ENCODE data around the gene MTNR1A. TPM values are rescaled to one million over a fixed set of nuclear protein-coding genes. Genes with fewer than 3 reads are reported as not detected.

Gene MTNR1A
- polyA plus RNA-seq = under 1 TPM in 2 of 4 donors, not detected in 2; 0.15 to 0.24 TPM
- long read RNA-seq, donor 1 = 0 reads
- long read RNA-seq, donor 2 = 0 reads
- long read RNA-seq, donor 3 = 0 reads
- long read RNA-seq, donor 4 = 0 reads
- long read RNA-seq, donor 5 = 0 reads
- long read RNA-seq, donor 6 = 0 reads
- long read RNA-seq, donor 7 = 0 reads
- long read RNA-seq, donor 8 = 0 reads
- long read RNA-seq, donor 9 = 0 reads
- long read RNA-seq, donor 10 = 0 reads

GRCh38 chr4:186554914-186555827 lies at the start of gene MTNR1A:
Gene MTNR1A (minus strand): TSS chr4:186555567. CDS start chr4:186555365, 202 bp downstream.
- WGBS, 3 donors = 4 to 10% (median 7%) methylated on average over 46 to 91 of the region's 91 CpGs
- DNase-seq = peak in 1 of 2 donors; percentile 60
- H3K4me3 ChIP-seq (ENCODE audit: low read depth in 1 of 3, low read length in 3 of 3) = peak within 1 kb of the TSS; percentile 4 to 35 (median 34)
- H3K36me3 ChIP-seq (ENCODE audit: control insufficient read depth in 3 of 3, insufficient read depth in 2 of 3, low read depth in 1 of 3, low read length in 3 of 3) = no peaks in the 10 kb centered on the region
- no peak within 1 kb of the TSS for H3K27ac ChIP-seq (ENCODE audit: low read depth in 1 of 3, low read length in 2 of 3)
- H3K9me3 ChIP-seq (ENCODE audit: control insufficient read depth in 2 of 2, insufficient read depth in 1 of 2, low read depth in 1 of 2, low read length in 1 of 2) = peaks cover 0 to 3% of the 10 kb centered on the region in 2 donors
- no peak for FAIRE-seq
- H3K27me3 ChIP-seq (ENCODE audit: control insufficient read depth in 3 of 3, insufficient read depth in 3 of 3, low read length in 3 of 3) = peaks cover 0 to 12% (median 8%) of the 10 kb centered on the region in 3 donors
- H3K4me1 ChIP-seq (ENCODE audit: control insufficient read depth in 3 of 3, insufficient read depth in 2 of 3, low read depth in 1 of 3, low read length in 2 of 3) = peaks cover 0 to 2% (median 0%) of the 10 kb centered on the region in 3 donors

DNA sequence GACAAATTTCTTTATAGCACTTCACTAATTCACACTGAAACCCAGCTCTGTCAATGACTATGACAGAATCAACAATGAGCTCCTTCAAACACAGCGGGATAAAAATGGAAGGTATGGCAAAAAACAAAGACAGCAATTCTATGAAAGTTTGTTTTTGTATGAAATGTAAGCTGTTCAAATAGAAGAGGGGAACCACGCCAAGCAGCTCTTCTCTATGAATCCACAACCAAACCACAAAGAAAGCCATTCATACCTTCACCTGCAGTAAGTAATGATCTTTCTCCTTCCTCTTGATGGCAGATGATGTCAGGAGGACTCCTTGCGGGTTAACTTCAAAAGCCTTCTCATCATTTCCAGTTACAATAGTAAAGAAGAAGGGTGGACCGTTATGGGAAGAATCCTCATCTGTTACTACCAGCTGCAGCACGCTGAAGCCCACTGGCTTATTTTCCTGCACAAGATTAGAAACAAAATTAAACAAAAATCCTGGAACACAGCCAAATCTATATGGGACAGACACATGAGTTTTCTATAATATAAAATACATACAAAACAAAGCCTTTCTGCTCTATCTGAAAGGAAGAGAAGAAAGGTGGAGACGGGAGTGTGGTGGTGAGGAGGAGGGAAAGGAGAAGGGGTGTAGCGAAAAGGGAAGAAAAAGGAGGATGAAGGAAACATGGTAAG lies 48.9 kb upstream of the MTNR1A start:
- H3K27me3 ChIP-seq (ENCODE audit: control insufficient read depth in 3 of 3, insufficient read depth in 3 of 3, low read length in 3 of 3) = no peaks in the 10 kb centered on the region
- H3K27ac ChIP-seq (ENCODE audit: low read depth in 1 of 3, low read length in 2 of 3) = no peak overlapping the region
- no peaks in the 10 kb centered on the region for H3K4me1 ChIP-seq (ENCODE audit: control insufficient read depth in 3 of 3, insufficient read depth in 2 of 3, low read depth in 1 of 3, low read length in 2 of 3)
- H3K36me3 ChIP-seq (ENCODE audit: control insufficient read depth in 3 of 3, insufficient read depth in 2 of 3, low read depth in 1 of 3, low read length in 3 of 3) = peaks cover 17 to 61% (median 42%) of the 10 kb centered on the region in 3 donors
- WGBS, 3 donors = 75 to 89% (median 85%) methylated on average over 7 of the region's 7 CpGs
- DNase-seq = no peak
- no peaks in the 10 kb centered on the region for H3K9me3 ChIP-seq (ENCODE audit: control insufficient read depth in 2 of 2, insufficient read depth in 1 of 2, low read depth in 1 of 2, low read length in 1 of 2)
- no peak for FAIRE-seq
- H3K4me3 ChIP-seq (ENCODE audit: low read depth in 1 of 3, low read length in 3 of 3) = no peak overlapping the region

- Histone ChIP-seq H3K27me3 (ENCODE audit: control insufficient read depth in 3 of 3, insufficient read depth in 3 of 3, low read length in 3 of 3) (no peaks in the 10 kb centered on the region), H3K27ac (ENCODE audit: low read depth in 1 of 3, low read length in 2 of 3) (no peak overlapping the region), H3K4me1 (ENCODE audit: control insufficient read depth in 3 of 3, insufficient read depth in 2 of 3, low read depth in 1 of 3, low read length in 2 of 3) (no peaks in the 10 kb centered on the region), H3K36me3 (ENCODE audit: control insufficient read depth in 3 of 3, insufficient read depth in 2 of 3, low read depth in 1 of 3, low read length in 3 of 3) (peaks cover 12 to 62% (median 37%) of the 10 kb centered on the region in 3 donors), H3K4me3 (ENCODE audit: low read depth in 1 of 3, low read length in 3 of 3) (no peak overlapping the region), H3K9me3 (ENCODE audit: control insufficient read depth in 2 of 2, insufficient read depth in 1 of 2, low read depth in 1 of 2, low read length in 1 of 2) (no peaks in the 10 kb centered on the region)
- 88 to 94% (median 94%) methylated on average over 9 of the region's 9 CpGs for WGBS, 3 donors
- no peak for DNase-seq
- no peak for FAIRE-seq
These were observed 47.6 kb upstream of the MTNR1A start for GRCh38 chr4:186602978-186603377.

- Histone ChIP-seq H3K27ac (ENCODE audit: low read depth in 1 of 3, low read length in 2 of 3) (no peak overlapping the region), H3K4me1 (ENCODE audit: control insufficient read depth in 3 of 3, insufficient read depth in 2 of 3, low read depth in 1 of 3, low read length in 2 of 3) (no peaks in the 10 kb centered on the region), H3K9me3 (ENCODE audit: control insufficient read depth in 2 of 2, insufficient read depth in 1 of 2, low read depth in 1 of 2, low read length in 1 of 2) (no peaks in the 10 kb centered on the region), H3K4me3 (ENCODE audit: low read depth in 1 of 3, low read length in 3 of 3) (no peak overlapping the region), H3K36me3 (ENCODE audit: control insufficient read depth in 3 of 3, insufficient read depth in 2 of 3, low read depth in 1 of 3, low read length in 3 of 3) (peaks cover 9 to 53% (median 27%) of the 10 kb centered on the region in 3 donors), H3K27me3 (ENCODE audit: control insufficient read depth in 3 of 3, insufficient read depth in 3 of 3, low read length in 3 of 3) (no peaks in the 10 kb centered on the region)
- no peak for DNase-seq
- no peak for FAIRE-seq
- 90 to 96% (median 94%) methylated on average over 10 of the region's 10 CpGs for WGBS, 3 donors
These were observed 44.1 kb upstream of the MTNR1A start for GRCh38 chr4:186599483-186599882.

DNA sequence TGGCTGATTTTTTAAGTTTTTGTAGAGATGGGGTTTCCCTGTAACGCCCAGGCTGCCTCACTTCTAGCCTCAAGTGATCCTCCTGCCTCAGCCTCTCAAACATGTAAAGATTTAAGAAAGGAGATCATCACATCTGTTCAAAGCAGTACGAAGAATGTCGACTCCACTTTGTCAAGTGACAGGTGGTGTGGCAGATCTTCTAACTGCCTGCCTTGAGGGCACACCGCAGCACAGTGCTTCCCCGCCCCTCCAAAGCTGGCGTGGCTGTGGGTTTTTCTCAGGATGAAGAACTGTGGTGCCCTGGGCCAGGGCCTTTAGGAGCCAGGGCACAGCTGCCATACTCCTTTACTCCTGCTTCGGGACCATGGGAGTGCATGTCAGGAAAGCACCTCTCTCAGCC lies 43.3 kb upstream of the MTNR1A start:
- Histone ChIP-seq H3K4me1 (ENCODE audit: control insufficient read depth in 3 of 3, insufficient read depth in 2 of 3, low read depth in 1 of 3, low read length in 2 of 3) (no peaks in the 10 kb centered on the region), H3K4me3 (ENCODE audit: low read depth in 1 of 3, low read length in 3 of 3) (no peak overlapping the region), H3K27ac (ENCODE audit: low read depth in 1 of 3, low read length in 2 of 3) (no peak overlapping the region), H3K36me3 (ENCODE audit: control insufficient read depth in 3 of 3, insufficient read depth in 2 of 3, low read depth in 1 of 3, low read length in 3 of 3) (peaks cover 9 to 55% (median 27%) of the 10 kb centered on the region in 3 donors), H3K9me3 (ENCODE audit: control insufficient read depth in 2 of 2, insufficient read depth in 1 of 2, low read depth in 1 of 2, low read length in 1 of 2) (no peaks in the 10 kb centered on the region), H3K27me3 (ENCODE audit: control insufficient read depth in 3 of 3, insufficient read depth in 3 of 3, low read length in 3 of 3) (no peaks in the 10 kb centered on the region)
- FAIRE-seq (no peak), DNase-seq (no peak)
- WGBS, 3 donors = 93 to 96% (median 94%) methylated on average over 7 of the region's 7 CpGs

DNA sequence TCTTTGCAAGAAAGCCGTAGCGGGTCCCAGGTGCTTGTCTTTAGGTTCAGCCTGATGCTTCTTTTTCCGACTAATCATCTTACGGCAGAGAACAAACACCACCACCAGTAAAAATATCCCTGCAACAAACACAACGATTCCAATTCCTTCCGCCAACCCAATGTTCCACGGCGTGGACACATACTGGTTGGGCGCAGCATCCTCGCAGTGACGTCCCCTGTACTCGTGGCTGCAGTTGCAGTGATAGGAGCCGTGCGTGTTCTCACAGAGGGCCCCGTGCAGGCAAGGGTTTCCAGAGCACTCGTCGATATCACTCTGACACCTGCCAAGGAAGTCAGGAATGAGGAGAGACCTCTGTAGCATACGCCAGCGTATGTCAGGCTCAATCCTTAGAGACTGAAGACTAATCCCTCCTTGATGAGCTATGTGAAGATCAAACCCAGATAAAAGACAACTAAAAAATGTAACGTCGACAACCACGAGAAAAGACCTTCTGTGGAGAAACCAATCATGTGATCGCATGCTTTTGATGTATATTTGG lies 41.6 kb upstream of the MTNR1A start:
- DNase-seq (no peak), FAIRE-seq (no peak)
- Histone ChIP-seq H3K4me3 (ENCODE audit: low read depth in 1 of 3, low read length in 3 of 3) (no peak overlapping the region), H3K36me3 (ENCODE audit: control insufficient read depth in 3 of 3, insufficient read depth in 2 of 3, low read depth in 1 of 3, low read length in 3 of 3) (peaks cover 3 to 56% (median 27%) of the 10 kb centered on the region in 3 donors), H3K27ac (ENCODE audit: low read depth in 1 of 3, low read length in 2 of 3) (no peak overlapping the region), H3K9me3 (ENCODE audit: control insufficient read depth in 2 of 2, insufficient read depth in 1 of 2, low read depth in 1 of 2, low read length in 1 of 2) (no peaks in the 10 kb centered on the region), H3K27me3 (ENCODE audit: control insufficient read depth in 3 of 3, insufficient read depth in 3 of 3, low read length in 3 of 3) (no peaks in the 10 kb centered on the region), H3K4me1 (ENCODE audit: control insufficient read depth in 3 of 3, insufficient read depth in 2 of 3, low read depth in 1 of 3, low read length in 2 of 3) (no peaks in the 10 kb centered on the region)
- 95 to 96% (median 96%) methylated on average over 23 of the region's 23 CpGs for WGBS, 3 donors

DNA sequence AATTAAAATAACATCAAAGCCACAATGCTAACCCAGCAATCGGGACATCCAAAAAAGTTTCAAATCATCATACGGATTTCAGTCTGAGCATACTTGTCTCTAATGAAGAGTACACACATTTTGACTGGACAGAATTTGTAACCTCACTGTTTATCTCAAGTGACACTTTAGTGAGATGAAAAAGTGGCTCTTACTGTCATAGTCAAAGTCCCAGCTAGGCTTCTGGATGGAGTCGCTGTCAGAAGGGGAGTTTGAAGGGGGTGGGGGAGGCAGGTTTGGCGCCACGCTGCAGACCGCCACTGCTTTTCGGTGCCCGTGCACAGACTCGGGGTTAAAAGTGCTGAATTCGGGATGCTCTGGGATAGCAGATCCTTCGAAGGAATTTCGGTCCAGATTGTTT lies 41.0 kb upstream of the MTNR1A start:
- FAIRE-seq (no peak), DNase-seq (no peak)
- no peak overlapping the region for H3K4me3 ChIP-seq (ENCODE audit: low read depth in 1 of 3, low read length in 3 of 3)
- no peaks in the 10 kb centered on the region for H3K27me3 ChIP-seq (ENCODE audit: control insufficient read depth in 3 of 3, insufficient read depth in 3 of 3, low read length in 3 of 3)
- peaks cover 3 to 59% (median 27%) of the 10 kb centered on the region in 3 donors for H3K36me3 ChIP-seq (ENCODE audit: control insufficient read depth in 3 of 3, insufficient read depth in 2 of 3, low read depth in 1 of 3, low read length in 3 of 3)
- 93 to 95% (median 94%) methylated on average over 12 of the region's 12 CpGs for WGBS, 3 donors
- H3K27ac ChIP-seq (ENCODE audit: low read depth in 1 of 3, low read length in 2 of 3) = no peak overlapping the region
- H3K9me3 ChIP-seq (ENCODE audit: control insufficient read depth in 2 of 2, insufficient read depth in 1 of 2, low read depth in 1 of 2, low read length in 1 of 2) = no peaks in the 10 kb centered on the region
- no peaks in the 10 kb centered on the region for H3K4me1 ChIP-seq (ENCODE audit: control insufficient read depth in 3 of 3, insufficient read depth in 2 of 3, low read depth in 1 of 3, low read length in 2 of 3)

DNA sequence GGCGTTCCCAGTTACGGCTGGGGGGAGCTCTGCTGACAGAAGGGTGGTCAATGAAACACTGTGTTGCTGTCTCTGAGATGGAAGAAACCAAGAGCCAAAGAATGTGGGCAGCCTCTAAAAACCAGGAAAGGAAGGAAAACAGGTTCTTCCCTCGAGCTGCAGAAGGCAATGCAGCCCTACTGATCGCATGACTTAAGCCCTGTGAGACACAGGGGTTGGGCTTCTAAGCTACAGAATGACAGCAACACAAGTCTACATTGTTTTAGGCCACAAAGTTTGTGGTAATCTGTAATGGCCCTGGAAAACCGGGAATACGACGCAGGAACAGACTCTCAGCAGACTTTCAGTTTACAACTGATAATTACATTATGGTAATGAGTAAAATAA lies 38.2 kb upstream of the MTNR1A start:
- Histone ChIP-seq H3K4me3 (ENCODE audit: low read depth in 1 of 3, low read length in 3 of 3) (no peak overlapping the region), H3K27me3 (ENCODE audit: control insufficient read depth in 3 of 3, insufficient read depth in 3 of 3, low read length in 3 of 3) (no peaks in the 10 kb centered on the region), H3K9me3 (ENCODE audit: control insufficient read depth in 2 of 2, insufficient read depth in 1 of 2, low read depth in 1 of 2, low read length in 1 of 2) (no peaks in the 10 kb centered on the region), H3K27ac (ENCODE audit: low read depth in 1 of 3, low read length in 2 of 3) (no peak overlapping the region), H3K36me3 (ENCODE audit: control insufficient read depth in 3 of 3, insufficient read depth in 2 of 3, low read depth in 1 of 3, low read length in 3 of 3) (peaks cover 5 to 50% (median 24%) of the 10 kb centered on the region in 3 donors), H3K4me1 (ENCODE audit: control insufficient read depth in 3 of 3, insufficient read depth in 2 of 3, low read depth in 1 of 3, low read length in 2 of 3) (no peaks in the 10 kb centered on the region)
- WGBS, 3 donors = 75 to 82% (median 80%) methylated on average over 7 of the region's 7 CpGs
- FAIRE-seq (no peak), DNase-seq (no peak)

All from small intestine (tissue), 16 donors.